H1 (cell line): ENCODE measurements around the gene PRDM15.

ENCODE experiments used
- CREB1 ChIP-seq: IDR thresholded peaks from 2 replicates; pipeline ENCODE4 v1.6.1; 2012; ENCODE audit warnings: inconsistent platforms
- EZH2 ChIP-seq: fragments of 200-600 bp; sonication (generic); IDR thresholded peaks from 2 replicates; pipeline ENCODE4 v1.7.1; 2012; ENCODE audit warnings: low read depth, mild to moderate bottlenecking, moderate library complexity, low read length, inconsistent platforms; ENCODE audit not compliant: severe bottlenecking
- POLR2A ChIP-seq, 2 experiments: IDR thresholded peaks; 1 replicate in 1 of 2; 2 replicates in 1 of 2; pipeline ENCODE4 v1.6.1; 2011; ENCODE audit warnings: low read depth in 2 of 2, low read length in 2 of 2, mild to moderate bottlenecking in 2 of 2; ENCODE audit errors: control extremely low read depth in 1 of 2
- POLR2AphosphoS5 ChIP-seq: IDR thresholded peaks from 2 replicates; pipeline ENCODE4 v1.6.1; 2011; ENCODE audit warnings: low read depth, low read length
- SIN3A ChIP-seq, 2 experiments: IDR thresholded peaks in 1 of 2; conservative IDR thresholded peaks in 1 of 2; 2 replicates each; pipeline ENCODE4 v1.6.1; 2011 to 2012; ENCODE audit warnings: low read length in 2 of 2, improper control_type of control experiment in 1 of 2, low read depth in 1 of 2, mild to moderate bottlenecking in 1 of 2
- TCF12 ChIP-seq: IDR thresholded peaks from 2 replicates; pipeline ENCODE4 v1.6.1; 2011; ENCODE audit warnings: low read depth, mild to moderate bottlenecking, low read length
- YY1 ChIP-seq: IDR thresholded peaks from 2 replicates; pipeline ENCODE4 v1.6.1; 2011; ENCODE audit warnings: low read depth, mild to moderate bottlenecking, low read length
- ZNF274 ChIP-seq: IDR thresholded peaks from 2 replicates; pipeline ENCODE4 v1.7.0; 2012; ENCODE audit warnings: low read length, borderline replicate concordance; ENCODE audit errors: extremely low read depth
- TF ChIP-seq, protein P1 (sequence below), 3 experiments: IDR thresholded peaks; 1 replicate in 2 of 3; 2 replicates in 1 of 3; pipeline versions ENCODE4 v1.5.1 to v1.6.1; 2011; ENCODE audit warnings: low read length in 3 of 3, mild to moderate bottlenecking in 3 of 3, inconsistent platforms in 2 of 3, low read depth in 1 of 3, moderate library complexity in 1 of 3; ENCODE audit not compliant: insufficient read depth in 1 of 3; ENCODE audit errors: control extremely low read depth in 1 of 3
- TF ChIP-seq, protein P2 (sequence below): IDR thresholded peaks from 2 replicates; pipeline ENCODE4 v1.6.1; 2012; ENCODE audit warnings: inconsistent platforms
- TF ChIP-seq, protein P3 (sequence below): IDR thresholded peaks from 2 replicates; pipeline ENCODE4 v1.6.1; 2011; ENCODE audit warnings: low read length, improper control_type of control experiment

DNA sequence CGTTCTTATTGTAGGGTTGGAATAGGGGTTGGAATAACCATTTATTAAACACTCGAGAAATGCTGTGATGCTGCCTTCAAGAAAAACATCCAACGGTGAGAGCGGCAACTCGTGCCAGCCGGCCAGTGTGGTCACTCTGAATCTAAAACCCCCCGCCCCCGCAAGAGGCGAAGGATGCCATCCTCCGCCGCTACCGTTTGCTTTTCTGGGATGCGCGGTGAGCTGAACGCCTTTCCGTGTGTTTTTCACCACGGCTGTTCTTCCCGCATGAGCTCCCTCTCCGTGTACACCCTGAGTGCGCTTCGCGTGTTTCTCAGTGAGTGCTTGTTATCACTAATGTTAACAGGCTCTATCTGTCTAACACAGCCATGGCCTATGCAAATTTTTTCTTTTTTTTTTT, 70.3 kb downstream of the PRDM15 start:
- TF ChIP-seq, protein P1, sequence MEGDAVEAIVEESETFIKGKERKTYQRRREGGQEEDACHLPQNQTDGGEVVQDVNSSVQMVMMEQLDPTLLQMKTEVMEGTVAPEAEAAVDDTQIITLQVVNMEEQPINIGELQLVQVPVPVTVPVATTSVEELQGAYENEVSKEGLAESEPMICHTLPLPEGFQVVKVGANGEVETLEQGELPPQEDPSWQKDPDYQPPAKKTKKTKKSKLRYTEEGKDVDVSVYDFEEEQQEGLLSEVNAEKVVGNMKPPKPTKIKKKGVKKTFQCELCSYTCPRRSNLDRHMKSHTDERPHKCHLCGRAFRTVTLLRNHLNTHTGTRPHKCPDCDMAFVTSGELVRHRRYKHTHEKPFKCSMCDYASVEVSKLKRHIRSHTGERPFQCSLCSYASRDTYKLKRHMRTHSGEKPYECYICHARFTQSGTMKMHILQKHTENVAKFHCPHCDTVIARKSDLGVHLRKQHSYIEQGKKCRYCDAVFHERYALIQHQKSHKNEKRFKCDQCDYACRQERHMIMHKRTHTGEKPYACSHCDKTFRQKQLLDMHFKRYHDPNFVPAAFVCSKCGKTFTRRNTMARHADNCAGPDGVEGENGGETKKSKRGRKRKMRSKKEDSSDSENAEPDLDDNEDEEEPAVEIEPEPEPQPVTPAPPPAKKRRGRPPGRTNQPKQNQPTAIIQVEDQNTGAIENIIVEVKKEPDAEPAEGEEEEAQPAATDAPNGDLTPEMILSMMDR (IDR thresholded peaks at IDR 0.05; ENCODE audit: control extremely low read depth in 1 of 3, insufficient read depth in 1 of 3, low read depth in 1 of 3, low read length in 3 of 3) = no peak
- no peak for TF ChIP-seq POLR2A (IDR thresholded peaks at IDR 0.05; ENCODE audit: control extremely low read depth in 1 of 2, low read depth in 2 of 2, low read length in 2 of 2)
- no peak for TF ChIP-seq SIN3A (conservative IDR thresholded peaks at IDR 0.05 in 1 of 2, IDR thresholded peaks at IDR 0.05 in 1 of 2; ENCODE audit: low read depth in 1 of 2, low read length in 2 of 2)
- no peak for TF ChIP-seq CREB1
- TF ChIP-seq, protein P2, sequence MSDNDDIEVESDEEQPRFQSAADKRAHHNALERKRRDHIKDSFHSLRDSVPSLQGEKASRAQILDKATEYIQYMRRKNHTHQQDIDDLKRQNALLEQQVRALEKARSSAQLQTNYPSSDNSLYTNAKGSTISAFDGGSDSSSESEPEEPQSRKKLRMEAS = no peak
- no peak for TF ChIP-seq YY1
- TF ChIP-seq EZH2 = no peak
- TF ChIP-seq POLR2AphosphoS5 = no peak
- TF ChIP-seq TCF12 = no peak
- no peak for TF ChIP-seq ZNF274
- TF ChIP-seq, protein P3, sequence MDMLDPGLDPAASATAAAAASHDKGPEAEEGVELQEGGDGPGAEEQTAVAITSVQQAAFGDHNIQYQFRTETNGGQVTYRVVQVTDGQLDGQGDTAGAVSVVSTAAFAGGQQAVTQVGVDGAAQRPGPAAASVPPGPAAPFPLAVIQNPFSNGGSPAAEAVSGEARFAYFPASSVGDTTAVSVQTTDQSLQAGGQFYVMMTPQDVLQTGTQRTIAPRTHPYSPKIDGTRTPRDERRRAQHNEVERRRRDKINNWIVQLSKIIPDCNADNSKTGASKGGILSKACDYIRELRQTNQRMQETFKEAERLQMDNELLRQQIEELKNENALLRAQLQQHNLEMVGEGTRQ = no peak
